ENCODE results near the gene TNIK.

DNA sequence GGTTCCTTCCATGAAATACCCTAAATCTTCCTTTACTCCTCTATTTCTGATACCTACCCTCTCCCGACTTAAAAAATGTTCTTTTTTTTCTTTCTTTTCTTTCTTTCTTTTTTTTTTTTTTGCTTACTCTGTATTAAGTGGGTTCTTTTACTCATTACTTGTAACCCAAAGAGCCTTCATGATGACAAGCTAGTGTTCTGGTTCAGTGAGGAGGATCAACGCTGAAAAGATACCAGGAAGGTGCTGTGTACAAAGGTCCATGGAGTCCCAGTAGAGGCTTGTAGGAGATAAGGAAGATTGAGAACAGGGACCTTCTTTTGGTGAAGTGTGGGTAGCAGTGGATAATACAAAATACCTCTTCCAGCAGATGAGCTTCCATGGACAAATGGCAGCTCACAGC lies 369.9 kb downstream of the TNIK start:
- TF ChIP-seq, protein P1, sequence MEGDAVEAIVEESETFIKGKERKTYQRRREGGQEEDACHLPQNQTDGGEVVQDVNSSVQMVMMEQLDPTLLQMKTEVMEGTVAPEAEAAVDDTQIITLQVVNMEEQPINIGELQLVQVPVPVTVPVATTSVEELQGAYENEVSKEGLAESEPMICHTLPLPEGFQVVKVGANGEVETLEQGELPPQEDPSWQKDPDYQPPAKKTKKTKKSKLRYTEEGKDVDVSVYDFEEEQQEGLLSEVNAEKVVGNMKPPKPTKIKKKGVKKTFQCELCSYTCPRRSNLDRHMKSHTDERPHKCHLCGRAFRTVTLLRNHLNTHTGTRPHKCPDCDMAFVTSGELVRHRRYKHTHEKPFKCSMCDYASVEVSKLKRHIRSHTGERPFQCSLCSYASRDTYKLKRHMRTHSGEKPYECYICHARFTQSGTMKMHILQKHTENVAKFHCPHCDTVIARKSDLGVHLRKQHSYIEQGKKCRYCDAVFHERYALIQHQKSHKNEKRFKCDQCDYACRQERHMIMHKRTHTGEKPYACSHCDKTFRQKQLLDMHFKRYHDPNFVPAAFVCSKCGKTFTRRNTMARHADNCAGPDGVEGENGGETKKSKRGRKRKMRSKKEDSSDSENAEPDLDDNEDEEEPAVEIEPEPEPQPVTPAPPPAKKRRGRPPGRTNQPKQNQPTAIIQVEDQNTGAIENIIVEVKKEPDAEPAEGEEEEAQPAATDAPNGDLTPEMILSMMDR (IDR thresholded peaks at IDR 0.05; ENCODE audit: low read length) = no peak
- TF ChIP-seq EZH2 (IDR thresholded peaks at IDR 0.05; ENCODE audit: borderline replicate concordance, low read length) = no peak

Data from OCI-LY1 (cell line).